Liver (tissue), 3 donors: ENCODE data around the gene RASL10A.

Source experiments
- CTCF ChIP-seq: fragments of 150-350 bp; IDR thresholded peaks from 2 replicates; pipeline ENCODE4 v1.5.1; 2017; ENCODE audit warnings: improper control_type of control experiment, low read depth, low read length; ENCODE audit not compliant: missing input control
- EGR1 ChIP-seq, 2 donors: IDR thresholded peaks; 2 replicates each; pipeline ENCODE4 v1.6.1; 2016 to 2018; ENCODE audit warnings: antibody characterized with exemption in 2 of 2, low read depth in 2 of 2
- FOXA2 ChIP-seq: IDR thresholded peaks from 2 replicates; pipeline ENCODE4 v1.6.1; 2016; ENCODE audit warnings: antibody characterized with exemption
- GABPA ChIP-seq, 2 donors: IDR thresholded peaks in 1 of 2; conservative IDR thresholded peaks in 1 of 2; 2 replicates each; pipeline ENCODE4 v1.6.1; 2016; ENCODE audit warnings: antibody characterized with exemption in 2 of 2, mild to moderate bottlenecking in 1 of 2, moderate library complexity in 1 of 2
- HNF4A ChIP-seq, 2 donors: conservative IDR thresholded peaks; 2 replicates each; pipeline ENCODE4 v1.6.1; 2016; ENCODE audit warnings: antibody characterized with exemption in 2 of 2, mild to moderate bottlenecking in 2 of 2
- JUND ChIP-seq, 2 donors: IDR thresholded peaks; 2 replicates each; pipeline ENCODE4 v1.6.1; 2016; ENCODE audit warnings: antibody characterized with exemption in 2 of 2
- MAX ChIP-seq: IDR thresholded peaks from 2 replicates; pipeline ENCODE4 v1.6.1; 2016; ENCODE audit warnings: antibody characterized with exemption
- RAD21 ChIP-seq, 2 donors: IDR thresholded peaks; 2 replicates each; pipeline ENCODE4 v1.6.1; 2016; ENCODE audit warnings: antibody characterized with exemption in 2 of 2, mild to moderate bottlenecking in 2 of 2
- REST ChIP-seq: IDR thresholded peaks from 2 replicates; pipeline ENCODE4 v1.6.1; 2016; ENCODE audit warnings: antibody characterized with exemption, mild to moderate bottlenecking
- SP1 ChIP-seq: IDR thresholded peaks from 2 replicates; pipeline ENCODE4 v1.6.1; 2018; ENCODE audit warnings: antibody characterized with exemption, mild to moderate bottlenecking
- TAF1 ChIP-seq: conservative IDR thresholded peaks from 2 replicates; pipeline ENCODE4 v1.6.1; 2016; ENCODE audit warnings: antibody characterized with exemption, mild to moderate bottlenecking
- YY1 ChIP-seq: IDR thresholded peaks from 2 replicates; pipeline ENCODE4 v1.6.1; 2016; ENCODE audit warnings: antibody characterized with exemption, mild to moderate bottlenecking
- donor health status: healthy.
- donor health status: healthy.

GRCh38 chr22:29312218-29313125, 3.0 kb downstream of the RASL10A start:
- no peak for TF ChIP-seq CTCF
- TF ChIP-seq JUND (IDR thresholded peaks at IDR 0.05) = no peak
- no peak for TF ChIP-seq EGR1 (IDR thresholded peaks at IDR 0.05; ENCODE audit: low read depth in 2 of 2)
- TF ChIP-seq RAD21 (IDR thresholded peaks at IDR 0.05) = no peak
- no peak for TF ChIP-seq YY1
- no peak for TF ChIP-seq REST
- TF ChIP-seq MAX = no peak
- TF ChIP-seq GABPA (IDR thresholded peaks at IDR 0.05 in 1 of 2, conservative IDR thresholded peaks at IDR 0.05 in 1 of 2) = no peak
- TF ChIP-seq FOXA2 = no peak
- no peak for TF ChIP-seq TAF1
- TF ChIP-seq SP1 = no peak
- no peak for TF ChIP-seq HNF4A (conservative IDR thresholded peaks at IDR 0.05)
